OCI-M1 (cell line): ENCODE data around the gene GJB1.

ENCODE experiments used
- DNase-seq: peaks from one replicate; lab custom pipeline; 2025; lab: John Stamatoyannopoulos, UW

GJB1 gene

GRCh38 chrX:71215338-71215912 is 7.6 kb upstream of the GJB1 start:
- DNase-seq, result no peak

GRCh38 chrX:71216485-71216884 is 6.5 kb upstream of the GJB1 start:
- no peak for DNase-seq

GRCh38 chrX:71217298-71217697 is 5.7 kb upstream of the GJB1 start:
- DNase-seq, result no peak

GRCh38 chrX:71221145-71221544 is 1.9 kb upstream of the GJB1 start:
- no peak for DNase-seq

- no peak for DNase-seq
These were observed 1.2 kb downstream of the GJB1 start for GRCh38 chrX:71224098-71224708.

- no peak for DNase-seq
These were observed 2.0 kb downstream of the GJB1 start for GRCh38 chrX:71225009-71225408.

- no peak for DNase-seq
These were observed 2.7 kb downstream of the GJB1 start for GRCh38 chrX:71225676-71226075.

GRCh38 chrX:71227370-71228062 is 4.5 kb downstream of the GJB1 start:
- DNase-seq, result no peak

GRCh38 chrX:71228063-71228642 is 5.1 kb downstream of the GJB1 start:
- peak; percentile 6 for DNase-seq

- DNase-seq, result no peak
These were observed 12.5 kb downstream of the GJB1 start for GRCh38 chrX:71235482-71235881.

- peak; percentile 24 for DNase-seq
These were observed 13.8 kb downstream of the GJB1 start for GRCh38 chrX:71236836-71237235.

- DNase-seq, result no peak
These were observed 16.8 kb downstream of the GJB1 start for GRCh38 chrX:71239781-71240180.

- no peak for DNase-seq
These were observed 18.3 kb downstream of the GJB1 start for GRCh38 chrX:71241301-71241700.

- DNase-seq, result no peak
These were observed 21.5 kb downstream of the GJB1 start for GRCh38 chrX:71244359-71245128.

GRCh38 chrX:71245159-71245558 is 22.1 kb downstream of the GJB1 start:
- DNase-seq, result no peak

GRCh38 chrX:71250841-71251240 is 27.8 kb downstream of the GJB1 start:
- DNase-seq, result no peak

GRCh38 chrX:71251466-71251973 is 28.5 kb downstream of the GJB1 start:
- DNase-seq, result peak; percentile 18

- DNase-seq, result peak; percentile 5
These were observed 29.2 kb downstream of the GJB1 start for GRCh38 chrX:71252221-71252620.

- peak; percentile 79 for DNase-seq
These were observed 30.4 kb downstream of the GJB1 start for GRCh38 chrX:71253253-71254091.

- peak; percentile 92 for DNase-seq
These were observed 31.3 kb downstream of the GJB1 start, which contains the start of gene ZMYM3 for GRCh38 chrX:71254092-71254963. Gene ZMYM3 (minus strand): TSS chrX:71254140. CDS start chrX:71253255, 885 bp downstream.
